Natural killer cell (primary cell): ENCODE measurements around the gene BTBD19. TPM values are rescaled to one million over a fixed set of nuclear protein-coding genes. Genes with fewer than 3 reads are reported as not detected.

ENCODE experiments used
- ATAC-seq, 3 donors: fragments of 150-1000 bp in 2 of 3; fragments of 200-7000 bp in 1 of 3; cut with Tn5 transposase; 1 replicate in 1 of 3; 2 replicates in 2 of 3; pipeline ENCODE4 v1.10.0; 2021; ENCODE audit warnings: mild to moderate bottlenecking in 2 of 3, moderate library complexity in 2 of 3
- DNase-seq, 2 donors: peaks; one replicate each; pipeline versions ENCODE4 v3.0.0 to v3.0.0-alpha.2; 2013 to 2021; ENCODE audit warnings: mixed read lengths in 1 of 2
- H3K27ac ChIP-seq: one replicate; pipeline ENCODE4 v1.5.1; 2013; ENCODE audit warnings: mild to moderate bottlenecking, low read length
- H3K27me3 ChIP-seq: one replicate; pipeline ENCODE4 v1.6.1; 2013; ENCODE audit warnings: low read length; ENCODE audit not compliant: control insufficient read depth, insufficient read depth
- H3K36me3 ChIP-seq: one replicate; pipeline ENCODE4 v1.6.1; 2013; ENCODE audit warnings: low read length; ENCODE audit not compliant: control insufficient read depth, insufficient read depth
- H3K4me1 ChIP-seq: one replicate; pipeline ENCODE4 v1.6.1; 2013; ENCODE audit warnings: low read length; ENCODE audit not compliant: control insufficient read depth, insufficient read depth
- H3K4me3 ChIP-seq: one replicate; pipeline ENCODE4 v1.5.1; 2013; ENCODE audit warnings: low read length
- H3K9me3 ChIP-seq: one replicate; pipeline ENCODE4 v1.6.1; 2013; ENCODE audit warnings: low read length; ENCODE audit not compliant: control insufficient read depth, insufficient read depth
- H3K27ac Mint-ChIP-seq, 2 donors: one replicate each; pipeline ENCODE4 v1.8.0; 2022; ENCODE audit warnings: mild to moderate bottlenecking in 2 of 2, mixed read lengths in 2 of 2, moderate library complexity in 1 of 2
- H3K27me3 Mint-ChIP-seq, 2 donors: one replicate each; pipeline ENCODE4 v1.8.0; 2022; ENCODE audit warnings: low read depth in 2 of 2, mixed read lengths in 2 of 2
- H3K36me3 Mint-ChIP-seq: one replicate; pipeline ENCODE4 v1.8.0; 2022; ENCODE audit warnings: mixed read lengths
- H3K4me1 Mint-ChIP-seq, 2 donors: one replicate each; pipeline ENCODE4 v1.8.0; 2022; ENCODE audit warnings: mixed read lengths in 2 of 2
- H3K4me3 Mint-ChIP-seq: one replicate; pipeline ENCODE4 v1.8.0; 2022; ENCODE audit warnings: mild to moderate bottlenecking, moderate library complexity, mixed read lengths
- H3K9me3 Mint-ChIP-seq, 2 donors: one replicate each; pipeline ENCODE4 v1.8.0; 2022; ENCODE audit warnings: mixed read lengths in 2 of 2
- CTCF ChIP-seq: fragments of 200-600 bp; IDR thresholded peaks from one replicate; pipeline ENCODE4 v1.8.0; 2022; ENCODE audit warnings: antibody characterized with exemption
- WGBS: methylation state at CpG from one replicate; pipeline ENCODE4 v1.1.7; 2013; ENCODE audit warnings: missing lambda C conversion rate; ENCODE audit not compliant: insufficient coverage; 5-methylcytosine and 5-hydroxymethylcytosine counted together
- intact Hi-C: fragments of 100-400 bp; cut with micrococcal nuclease; formaldehyde crosslinking; loops from one replicate; pipeline ENCODE4 v1.14.2; 2022
- total RNA-seq, 4 donors: library from RNA; stranded (reverse); fragments of 120-200 nt in 1 of 4; gene quantifications; one replicate each; pipeline versions ENCODE4 v1.2.3 to v1.2.4, GENCODE V29; 2013 to 2022

BTBD19 gene
- total RNA-seq, 3 donors from 2014 or later (not counting 1 experiment from before 2014, with no cell fraction given): 4.4 to 5.7 (median 4.9) TPM

- intact Hi-C loops: no loop called here
- WGBS: 96% methylated on average over 20 of the region's 20 CpGs
Measured at GRCh38 chr1:44805311-44806024, 2.9 kb upstream of the BTBD19 start.

GRCh38 chr1:44806025-44806703 is 2.2 kb upstream of the BTBD19 start:
- Mint-ChIP-seq H3K27me3 (no peaks in the 10 kb centered on the region), H3K9me3 (no peaks in the 10 kb centered on the region), H3K27ac (peak overlapping the region in 1 of 2 donors; percentile 42), H3K36me3 (no peaks in the 10 kb centered on the region), H3K4me1 (peaks cover 20 to 42% of the 10 kb centered on the region in 2 donors), H3K4me3 (no peak overlapping the region)
- intact Hi-C loops: no loop called here
- no peak for ATAC-seq
- no peak for TF ChIP-seq CTCF
- H3K4me3 ChIP-seq: no peak overlapping the region
- H3K9me3 ChIP-seq: no peaks in the 10 kb centered on the region
- H3K36me3 ChIP-seq: peaks cover 20% of the 10 kb centered on the region
- peaks cover 57% of the 10 kb centered on the region for H3K4me1 ChIP-seq
- WGBS: 97% methylated on average over 70 of the region's 70 CpGs
- H3K27me3 ChIP-seq: no peaks in the 10 kb centered on the region
- peak in 1 of 2 donors; percentile 48 for DNase-seq
- peak overlapping the region; percentile 95 for H3K27ac ChIP-seq

More at GRCh38 chr1:44805311-44806024, 2.9 kb upstream of the BTBD19 start:
- Histone ChIP-seq H3K27me3 (no peaks in the 10 kb centered on the region), H3K27ac (no peak overlapping the region), H3K4me3 (no peak overlapping the region), H3K4me1 (peaks cover 59% of the 10 kb centered on the region), H3K36me3 (peaks cover 20% of the 10 kb centered on the region), H3K9me3 (no peaks in the 10 kb centered on the region)
- TF ChIP-seq CTCF: no peak
- ATAC-seq (no peak), DNase-seq (no peak)
- Mint-ChIP-seq H3K9me3 (no peaks in the 10 kb centered on the region), H3K27me3 (no peaks in the 10 kb centered on the region), H3K36me3 (no peaks in the 10 kb centered on the region), H3K4me1 (peaks cover 14 to 39% of the 10 kb centered on the region in 2 donors), H3K27ac (peak overlapping the region in 1 of 2 donors; percentile 42), H3K4me3 (no peak overlapping the region)

GRCh38 chr1:44806704-44807363 is 1.5 kb upstream of the BTBD19 start, which contains the start of gene DYNLT4:
Gene DYNLT4, minus strand, starts transcription at chr1:44807351. Its CDS starts 683 bp downstream, at chr1:44806668.
- H3K9me3 ChIP-seq: no peaks in the 10 kb centered on the region
- no peak within 1 kb of the TSS for H3K4me3 ChIP-seq
- TF ChIP-seq CTCF: no peak
- H3K4me1 ChIP-seq: peaks cover 53% of the 10 kb centered on the region
- 87% methylated on average over 7 of the region's 7 CpGs for WGBS
- peak within 1 kb of the TSS; percentile 95 for H3K27ac ChIP-seq
- H3K36me3 ChIP-seq: peaks cover 20% of the 10 kb centered on the region
- H3K27me3 Mint-ChIP-seq: no peaks in the 10 kb centered on the region
- H3K27me3 ChIP-seq: no peaks in the 10 kb centered on the region
- peak in 1 of 2 donors; percentile 50 for DNase-seq
- H3K9me3 Mint-ChIP-seq: no peaks in the 10 kb centered on the region
- H3K27ac Mint-ChIP-seq: peak within 1 kb of the TSS; percentile 88 to 95
- no peaks in the 10 kb centered on the region for H3K36me3 Mint-ChIP-seq
- peaks cover 22 to 40% of the 10 kb centered on the region in 2 donors for H3K4me1 Mint-ChIP-seq
- peak within 1 kb of the TSS; percentile 4 for H3K4me3 Mint-ChIP-seq
- ATAC-seq: no peak
- intact Hi-C loops: no loop called here
